Measurements from ENCODE around the gene GPR21.

- TF ChIP-seq CTCF (IDR thresholded peaks at IDR 0.05), result peak; percentile 66 to 79 (median 76)
- no peak for TF ChIP-seq POLR2A (IDR thresholded peaks at IDR 0.05)
- peak; percentile 40 for TF ChIP-seq POLR2AphosphoS5 (IDR thresholded peaks at IDR 0.05)
- no peak for TF ChIP-seq EP300 (IDR thresholded peaks at IDR 0.05)
Measured at GRCh38 chr9:122991370-122991830, 42.1 kb upstream of the GPR21 start.
